Natural killer cell treated with Interleukin-12 subunit alpha and Interleukin-12 subunit beta and Interleukin-15 and Interleukin-18, amount 100 ng/mL, for 72 hours (primary cell): Measurements from ENCODE around the gene HORMAD2. TPM values are rescaled to one million over a fixed set of nuclear protein-coding genes. Genes with fewer than 3 reads are reported as not detected.
"Not testable (repeated sequence)": the region's sequence is repeated elsewhere in the genome, so short reads cannot be mapped to it uniquely, and the experiment has no call there.

Experiments
- ATAC-seq, 2 donors: fragments of 150-1000 bp; cut with Tn5 transposase in 1 of 2; sonication (Bioruptor Pico), chemical (Tn5 transposase) in 1 of 2; 2 replicates each; pipeline ENCODE4 v1.10.0; 2021
- DNase-seq: peaks from one replicate; pipeline ENCODE4 v3.0.0; 2022; ENCODE audit warnings: low spot score
- H3K27ac Mint-ChIP-seq, 2 donors: 1 replicate in 1 of 2; 2 replicates in 1 of 2; pipeline ENCODE4 v1.8.0; 2022; ENCODE audit warnings: mixed read lengths in 2 of 2, mild to moderate bottlenecking in 1 of 2, moderate library complexity in 1 of 2
- H3K27me3 Mint-ChIP-seq, 2 donors: 1 replicate in 1 of 2; 2 replicates in 1 of 2; pipeline ENCODE4 v1.8.0; 2022; ENCODE audit warnings: mixed read lengths in 2 of 2
- H3K36me3 Mint-ChIP-seq: one replicate; pipeline ENCODE4 v1.8.0; 2022; ENCODE audit warnings: mixed read lengths
- H3K4me1 Mint-ChIP-seq, 2 donors: 1 replicate in 1 of 2; 2 replicates in 1 of 2; pipeline ENCODE4 v1.8.0; 2022; ENCODE audit warnings: low read depth in 2 of 2, mixed read lengths in 2 of 2, mild to moderate bottlenecking in 1 of 2
- H3K4me3 Mint-ChIP-seq: one replicate; pipeline ENCODE4 v1.8.0; 2022; ENCODE audit warnings: mixed read lengths
- H3K9me3 Mint-ChIP-seq: 2 replicates; pipeline ENCODE4 v1.8.0; 2022; ENCODE audit warnings: mixed read lengths
- total RNA-seq, 2 donors: library from RNA; stranded (reverse); gene quantifications; one replicate each; pipeline ENCODE4 v1.2.3, GENCODE V29; 2022

Gene HORMAD2
- total RNA-seq, 2 donors from 2014 or later = not detected

DNA sequence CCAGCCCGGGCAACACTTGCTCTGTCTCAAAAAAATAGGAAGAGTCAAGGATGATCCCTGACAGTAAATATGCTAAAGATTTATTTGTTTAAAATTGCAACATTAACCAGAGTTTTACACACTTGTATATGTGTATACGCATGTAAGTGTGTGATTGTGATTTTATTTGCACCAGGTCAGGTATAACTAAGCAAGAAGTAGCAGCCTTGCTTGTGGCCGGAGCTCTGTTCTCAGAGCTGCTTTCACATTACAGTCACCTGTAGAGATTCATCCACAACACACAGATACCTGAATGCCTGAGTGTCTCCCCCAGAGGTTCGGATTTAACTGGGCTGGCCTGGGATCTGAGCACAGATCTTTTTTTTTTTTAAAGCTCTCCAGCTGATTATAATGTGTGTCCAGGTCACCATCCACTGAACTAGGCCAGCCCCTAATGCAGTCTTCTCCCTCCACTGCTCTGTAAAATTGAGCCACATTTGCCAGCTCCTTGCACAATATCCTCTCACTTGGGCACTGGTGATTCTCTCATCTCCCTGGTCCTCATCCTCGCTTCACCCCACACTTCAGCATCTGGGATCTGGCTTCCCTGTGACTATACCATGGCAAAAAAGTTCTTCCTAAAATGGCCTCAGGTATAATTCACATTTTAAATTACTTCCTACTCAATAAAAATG lies 118.0 kb downstream of the HORMAD2 start:
- no peak for DNase-seq
- H3K4me3 Mint-ChIP-seq = peak overlapping the region; percentile 47
- no peaks in the 10 kb centered on the region for H3K9me3 Mint-ChIP-seq
- ATAC-seq = no peak
- H3K36me3 Mint-ChIP-seq = no peaks in the 10 kb centered on the region
- H3K27me3 Mint-ChIP-seq = no peaks in the 10 kb centered on the region
- H3K27ac Mint-ChIP-seq = peak overlapping the region; percentile 67 to 89
- H3K4me1 Mint-ChIP-seq = peaks cover 43 to 44% of the 10 kb centered on the region in 2 donors

- Mint-ChIP-seq H3K9me3 (no peaks in the 10 kb centered on the region), H3K4me3 (peak overlapping the region; percentile 47), H3K4me1 (peaks cover 37 to 38% of the 10 kb centered on the region in 2 donors), H3K27ac (peak overlapping the region; percentile 67 to 89), H3K27me3 (no peaks in the 10 kb centered on the region), H3K36me3 (no peaks in the 10 kb centered on the region)
- DNase-seq (no peak), ATAC-seq (no peak)
Measured at GRCh38 chr22:30198921-30199320, 118.7 kb downstream of the HORMAD2 start.

GRCh38 chr22:30200905-30201304 lies 120.6 kb downstream of the HORMAD2 start:
- peaks cover 22% of the 10 kb centered on the region in 2 donors for H3K4me1 Mint-ChIP-seq
- H3K27ac Mint-ChIP-seq = peak overlapping the region in 1 of 2 donors; percentile 45
- not testable (repeated sequence) for H3K36me3 Mint-ChIP-seq, H3K4me3 Mint-ChIP-seq, ATAC-seq, H3K9me3 Mint-ChIP-seq, H3K27me3 Mint-ChIP-seq, DNase-seq

DNA sequence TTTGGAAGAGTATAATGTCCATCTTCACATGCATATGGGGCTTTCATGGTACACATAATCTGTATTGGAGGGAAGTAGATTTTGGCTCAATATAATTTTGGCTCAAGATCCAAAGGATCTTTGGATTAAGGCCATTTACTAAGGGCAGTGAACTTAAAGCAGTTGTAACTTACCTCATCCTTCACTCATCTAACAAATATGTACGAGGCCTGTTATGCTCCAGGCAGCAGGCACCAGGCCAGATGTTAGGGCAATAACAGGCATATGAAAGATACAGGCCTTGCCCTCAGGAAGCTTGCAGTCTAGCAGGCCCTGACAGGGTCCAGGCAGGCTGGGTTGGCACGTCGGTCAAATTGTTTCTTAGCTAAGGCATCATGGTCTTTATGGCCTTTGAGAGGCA lies 121.7 kb downstream of the HORMAD2 start:
- Mint-ChIP-seq H3K4me1 (peaks cover 11 to 14% of the 10 kb centered on the region in 2 donors), H3K36me3 (no peaks in the 10 kb centered on the region), H3K27ac (no peak overlapping the region), H3K9me3 (no peaks in the 10 kb centered on the region), H3K4me3 (no peak overlapping the region), H3K27me3 (no peaks in the 10 kb centered on the region)
- DNase-seq (no peak), ATAC-seq (no peak)

DNA sequence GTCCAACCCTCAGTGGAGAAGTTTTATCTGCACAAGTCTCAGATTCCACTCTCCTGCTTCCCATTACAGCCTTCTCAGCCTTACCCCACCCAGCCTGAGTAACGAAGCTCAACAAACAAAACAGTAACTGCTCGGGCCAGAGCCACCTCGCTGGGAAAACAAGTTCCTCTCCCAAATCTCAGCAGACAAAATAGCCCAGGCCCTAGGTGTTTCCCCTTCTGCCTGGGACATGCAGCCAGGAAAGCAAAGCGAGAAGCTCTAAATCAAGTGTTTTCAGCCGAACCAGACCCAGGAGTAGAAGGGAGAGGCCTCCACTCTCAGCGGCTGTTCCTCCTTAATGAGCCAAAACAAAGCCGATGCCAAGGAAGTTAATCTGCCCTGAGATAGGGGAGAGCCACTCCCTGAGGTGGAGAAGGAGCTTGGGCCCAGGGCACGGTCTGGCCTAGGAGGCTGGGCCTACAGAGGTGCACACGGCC lies 122.3 kb downstream of the HORMAD2 start:
- H3K4me3 Mint-ChIP-seq = no peak overlapping the region
- H3K9me3 Mint-ChIP-seq = no peaks in the 10 kb centered on the region
- H3K27me3 Mint-ChIP-seq = no peaks in the 10 kb centered on the region
- H3K27ac Mint-ChIP-seq = no peak overlapping the region
- DNase-seq = no peak
- ATAC-seq = no peak
- peaks cover 7 to 9% of the 10 kb centered on the region in 2 donors for H3K4me1 Mint-ChIP-seq
- no peaks in the 10 kb centered on the region for H3K36me3 Mint-ChIP-seq

DNA sequence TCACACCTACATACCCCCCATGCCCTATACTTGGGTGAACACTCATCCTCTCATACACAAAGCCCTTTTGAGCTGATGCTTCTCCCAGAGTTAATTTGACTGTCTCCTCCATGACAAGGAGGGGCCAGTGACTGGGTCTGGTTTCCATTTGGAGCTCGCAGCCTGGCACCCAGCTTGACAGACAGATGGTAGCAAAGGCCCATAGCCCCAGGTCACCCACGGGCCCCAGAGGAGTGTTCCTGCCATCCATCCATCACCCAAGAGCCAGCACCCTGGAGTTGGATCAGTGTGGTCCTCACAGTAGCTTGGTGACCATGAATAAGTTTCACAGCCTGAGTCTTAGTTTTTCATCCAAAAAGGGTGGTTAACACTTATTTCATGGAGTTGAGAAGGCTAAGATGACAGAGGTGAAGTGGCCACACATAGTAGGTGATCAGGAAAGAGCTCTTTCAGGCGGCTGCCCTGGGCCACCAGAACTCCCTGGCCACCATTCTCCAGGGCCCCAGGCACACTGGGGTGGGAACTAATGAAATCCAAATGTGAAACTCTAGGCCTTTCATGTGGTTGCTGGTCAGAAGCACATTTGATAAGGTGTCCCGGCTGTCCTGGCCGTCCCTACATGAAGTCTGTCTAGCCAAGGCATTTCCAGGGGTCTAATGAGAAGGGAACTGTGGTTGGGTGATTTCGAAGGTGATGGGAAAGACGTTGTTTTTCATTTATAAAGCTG lies 123.9 kb downstream of the HORMAD2 start:
- no peak overlapping the region for H3K27ac Mint-ChIP-seq
- no peak for DNase-seq
- H3K9me3 Mint-ChIP-seq = no peaks in the 10 kb centered on the region
- no peaks in the 10 kb centered on the region for H3K27me3 Mint-ChIP-seq
- ATAC-seq = no peak
- peaks cover 0 to 3% of the 10 kb centered on the region in 2 donors for H3K4me1 Mint-ChIP-seq
- H3K4me3 Mint-ChIP-seq = no peak overlapping the region
- H3K36me3 Mint-ChIP-seq = no peaks in the 10 kb centered on the region

DNA sequence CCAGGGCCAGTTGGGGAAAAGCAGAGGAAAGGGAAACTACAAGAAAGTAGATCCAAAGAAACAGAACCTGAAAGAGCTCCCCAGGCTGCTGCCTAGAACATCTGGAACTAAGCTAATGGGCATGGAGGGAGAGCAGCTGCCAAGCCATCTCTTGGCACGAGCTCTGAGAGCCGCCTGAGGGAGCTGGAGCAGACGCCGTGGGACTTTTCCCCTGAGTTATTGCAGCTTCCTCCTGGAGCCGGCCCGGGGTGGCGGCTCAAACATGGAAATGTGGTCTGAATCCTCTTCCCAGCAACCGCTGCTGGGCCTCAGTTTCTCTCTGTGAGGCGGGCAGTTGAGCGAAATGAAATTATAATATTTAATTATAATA lies 124.5 kb downstream of the HORMAD2 start:
- no peak for ATAC-seq
- Mint-ChIP-seq H3K9me3 (no peaks in the 10 kb centered on the region), H3K27ac (no peak overlapping the region), H3K4me1 (peaks cover 0 to 2% of the 10 kb centered on the region in 2 donors), H3K27me3 (no peaks in the 10 kb centered on the region), H3K36me3 (no peaks in the 10 kb centered on the region), H3K4me3 (no peak overlapping the region)
- DNase-seq = no peak

DNA sequence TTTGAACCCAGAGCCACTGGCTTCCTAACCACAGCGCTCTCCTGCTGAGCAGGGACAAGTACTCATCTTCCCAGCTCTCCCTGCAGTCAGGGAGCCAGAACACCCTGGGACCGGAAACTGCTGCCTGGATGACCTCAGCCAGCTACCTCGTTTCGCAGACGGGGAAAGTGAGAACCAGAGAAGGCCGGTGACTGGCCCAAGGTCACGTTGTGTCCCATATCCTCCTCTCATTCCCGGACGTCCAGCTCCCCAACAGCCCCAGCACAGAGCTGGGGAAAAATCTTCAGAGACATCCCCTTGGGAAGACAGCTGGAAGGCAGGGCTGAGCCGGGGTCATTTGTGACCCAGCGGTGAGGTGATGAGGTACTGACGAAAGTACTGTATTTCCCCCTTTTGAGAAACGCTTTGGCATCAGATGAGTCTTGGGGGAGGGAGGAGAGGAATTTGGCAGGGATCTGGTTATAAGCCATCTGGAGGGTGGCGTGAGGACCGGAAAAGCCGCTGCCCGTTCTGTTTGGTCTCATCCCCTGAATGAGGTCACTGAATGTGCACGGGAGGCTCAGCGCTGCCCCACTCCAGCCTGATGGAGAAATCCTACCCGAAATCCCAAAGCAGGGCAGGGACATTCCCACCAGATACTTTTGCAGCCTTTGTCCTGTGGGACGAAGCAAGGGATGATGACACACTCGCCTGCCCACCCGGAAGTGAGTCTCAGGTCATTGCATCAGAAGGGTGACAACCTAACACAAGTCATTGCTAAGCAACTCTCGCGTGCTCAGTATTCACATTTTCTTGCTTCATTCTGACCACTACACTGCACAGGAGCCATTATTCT lies 125.2 kb downstream of the HORMAD2 start:
- Mint-ChIP-seq H3K27me3 (no peaks in the 10 kb centered on the region), H3K9me3 (no peaks in the 10 kb centered on the region), H3K27ac (peak overlapping the region in 1 of 2 donors; percentile 33), H3K4me3 (no peak overlapping the region), H3K4me1 (peaks cover 0 to 5% of the 10 kb centered on the region in 2 donors), H3K36me3 (no peaks in the 10 kb centered on the region)
- DNase-seq (no peak), ATAC-seq (peak; percentile 55 to 62)

- no peak overlapping the region for H3K27ac Mint-ChIP-seq
- DNase-seq = no peak
- H3K36me3 Mint-ChIP-seq = no peaks in the 10 kb centered on the region
- H3K9me3 Mint-ChIP-seq = no peaks in the 10 kb centered on the region
- H3K4me1 Mint-ChIP-seq = peaks cover 0 to 8% of the 10 kb centered on the region in 2 donors
- no peaks in the 10 kb centered on the region for H3K27me3 Mint-ChIP-seq
- H3K4me3 Mint-ChIP-seq = no peak overlapping the region
- ATAC-seq = no peak
Measured at GRCh38 chr22:30206944-30207343, 126.7 kb downstream of the HORMAD2 start.

DNA sequence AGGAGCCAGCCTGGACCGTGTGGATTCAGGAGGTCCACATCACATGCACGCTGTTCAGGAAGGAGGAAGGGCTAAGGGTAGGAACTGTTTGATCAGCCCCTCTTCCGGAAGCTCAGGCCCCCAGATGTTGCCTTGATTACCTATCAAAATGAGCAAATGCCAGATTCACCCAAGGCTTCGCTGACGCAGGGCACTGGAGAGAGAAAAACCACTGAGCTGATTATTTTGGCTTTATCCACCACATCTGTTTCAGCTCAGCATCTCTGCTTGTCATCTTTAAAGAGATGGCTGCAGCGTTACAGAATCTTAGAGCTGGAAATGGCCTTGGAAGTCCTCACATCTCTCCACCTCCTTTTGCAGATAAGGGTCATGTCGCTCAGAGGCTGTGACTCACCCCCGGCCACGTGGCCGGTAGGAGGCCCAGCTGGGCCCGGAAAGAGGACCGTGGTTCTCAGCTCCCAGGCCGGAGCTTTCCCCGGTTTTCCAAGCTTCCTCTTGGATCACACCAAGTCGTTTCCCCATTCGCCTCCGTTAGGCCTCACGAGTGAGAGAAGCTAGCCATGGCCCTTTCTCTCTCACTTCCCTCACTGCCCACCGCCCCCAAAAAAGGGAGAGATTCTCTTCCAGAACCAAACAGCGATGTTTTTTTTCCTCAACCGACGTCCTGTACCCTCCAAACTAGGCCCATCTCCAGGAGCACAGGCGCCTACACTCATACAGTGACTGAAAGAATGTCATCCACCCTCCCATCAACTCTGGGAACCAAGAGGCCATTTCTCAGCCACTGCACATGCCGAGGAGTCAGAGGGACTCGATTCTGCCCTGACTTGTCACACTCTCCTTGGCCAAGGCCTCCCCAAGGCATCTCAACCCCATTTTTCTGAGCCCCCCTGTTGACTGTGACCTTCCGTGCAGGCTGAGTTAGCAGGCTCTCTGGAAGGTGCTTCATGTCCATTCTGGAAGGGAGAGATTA lies 128.7 kb downstream of the HORMAD2 start:
- peaks cover 12 to 20% of the 10 kb centered on the region in 2 donors for H3K4me1 Mint-ChIP-seq
- DNase-seq (no peak), ATAC-seq (peak in 1 of 2 donors; percentile 57)
- H3K27me3 Mint-ChIP-seq = no peaks in the 10 kb centered on the region
- no peaks in the 10 kb centered on the region for H3K9me3 Mint-ChIP-seq
- peak overlapping the region in 1 of 2 donors; percentile 48 for H3K27ac Mint-ChIP-seq
- H3K4me3 Mint-ChIP-seq = no peak overlapping the region
- no peaks in the 10 kb centered on the region for H3K36me3 Mint-ChIP-seq

DNA sequence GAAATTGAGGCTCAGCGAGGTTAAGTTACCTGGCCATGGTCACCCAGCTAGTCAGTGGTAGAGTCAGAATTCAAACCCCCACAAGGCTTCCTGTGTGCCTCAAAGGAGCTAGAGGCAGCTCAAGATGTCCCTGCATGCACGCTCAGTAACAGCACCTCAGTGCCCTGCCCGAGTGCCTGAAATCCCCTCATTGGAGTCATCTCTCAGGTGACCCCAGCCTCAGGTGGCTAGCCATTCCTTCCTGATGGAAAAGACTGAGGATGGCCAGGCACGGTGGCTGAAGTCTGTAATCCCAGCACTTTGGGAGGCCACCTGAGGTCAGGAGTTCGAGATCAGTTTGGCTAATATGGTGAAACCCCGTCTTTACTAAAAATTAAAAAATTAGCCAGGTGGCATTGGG lies 129.4 kb downstream of the HORMAD2 start:
- H3K9me3 Mint-ChIP-seq = no peaks in the 10 kb centered on the region
- no peaks in the 10 kb centered on the region for H3K27me3 Mint-ChIP-seq
- DNase-seq (no peak), ATAC-seq (no peak)
- H3K36me3 Mint-ChIP-seq = no peaks in the 10 kb centered on the region
- H3K4me1 Mint-ChIP-seq = peaks cover 16 to 21% of the 10 kb centered on the region in 2 donors
- H3K4me3 Mint-ChIP-seq = no peak overlapping the region
- H3K27ac Mint-ChIP-seq = peak overlapping the region in 1 of 2 donors; percentile 48

- Mint-ChIP-seq H3K27me3 (no peaks in the 10 kb centered on the region), H3K27ac (peak overlapping the region; percentile 16 to 76), H3K9me3 (no peaks in the 10 kb centered on the region), H3K4me1 (peaks cover 23 to 29% of the 10 kb centered on the region in 2 donors), H3K4me3 (no peak overlapping the region), H3K36me3 (no peaks in the 10 kb centered on the region)
- ATAC-seq (no peak), DNase-seq (no peak)
Measured at GRCh38 chr22:30210235-30210909, 130.1 kb downstream of the HORMAD2 start.
